PC-3 (cell line): ENCODE measurements around the gene NEGR1. TPM values are rescaled to one million over a fixed set of nuclear protein-coding genes. Genes with fewer than 3 reads are reported as not detected.

ENCODE experiments used
- ATAC-seq: fragments of 200-7000 bp; cut with Tn5 transposase; 2 replicates; pipeline ENCODE4 v1.9.1; 2020; ENCODE audit warnings: mild to moderate bottlenecking, moderate library complexity
- BruUV-seq: library from RNA; stranded (reverse); fragments of 400-500 nt; replicated peaks from 2 replicates; lab custom pipeline; 2021; lab: Mats Ljungman, UMichigan
- CTCF ChIA-PET: fragments of 300-600 bp; sonication (Branson Sonifier 250); formaldehyde crosslinking; loops from one replicate; lab custom pipeline; 2022; ENCODE audit warnings: antibody characterized with exemption; lab: Charles Lee
- POLR2A ChIA-PET: fragments of 300-600 bp; sonication (Branson Sonifier 250); formaldehyde crosslinking; loops from one replicate; lab custom pipeline; 2022; ENCODE audit warnings: antibody characterized with exemption; ENCODE audit not compliant: unreplicated experiment; lab: Charles Lee
- DNase-seq: peaks from one replicate; pipeline ENCODE4 v3.0.0-alpha.2; 2015
- H2AFZ ChIP-seq: fragments of 300-600 bp; sonication (generic); 2 replicates; pipeline ENCODE4 v1.6.0; 2016; ENCODE audit warnings: antibody characterized with exemption, low read length
- H3F3A ChIP-seq: fragments of 300-600 bp; sonication (generic); one replicate; pipeline ENCODE4 v1.6.0; 2017; ENCODE audit warnings: antibody characterized with exemption, low read length, control low read depth, mild to moderate bottlenecking; ENCODE audit not compliant: unreplicated experiment
- H3K27ac ChIP-seq: fragments of 300-600 bp; sonication (generic); 2 replicates; pipeline ENCODE4 v1.5.1; 2016; ENCODE audit warnings: mild to moderate bottlenecking, low read length
- H3K27me3 ChIP-seq: fragments of 300-600 bp; sonication (generic); 2 replicates; pipeline ENCODE4 v1.6.1; 2016; ENCODE audit warnings: low read length, mixed read lengths
- H3K36me3 ChIP-seq: fragments of 300-600 bp; sonication (generic); 2 replicates; pipeline ENCODE4 v1.6.1; 2016; ENCODE audit warnings: low read depth, mixed run types, low read length, mixed read lengths
- H3K4me1 ChIP-seq: fragments of 300-600 bp; sonication (generic); 2 replicates; pipeline ENCODE4 v1.5.1; 2016; ENCODE audit warnings: low read length; ENCODE audit not compliant: insufficient read depth
- H3K4me2 ChIP-seq: fragments of 300-600 bp; sonication (generic); 2 replicates; pipeline ENCODE4 v1.6.0; 2016; ENCODE audit warnings: low read length
- H3K4me3 ChIP-seq: fragments of 300-600 bp; sonication (generic); 2 replicates; pipeline ENCODE4 v1.5.1; 2016; ENCODE audit warnings: mild to moderate bottlenecking, low read length, mixed read lengths
- H3K79me2 ChIP-seq: fragments of 300-600 bp; sonication (generic); 2 replicates; pipeline ENCODE4 v1.6.1; 2017; ENCODE audit warnings: low read length, mixed read lengths
- H3K9ac ChIP-seq: fragments of 300-600 bp; sonication (generic); 2 replicates; pipeline ENCODE4 v1.6.0; 2016; ENCODE audit warnings: mild to moderate bottlenecking, low read length
- H3K9me2 ChIP-seq: fragments of 300-600 bp; sonication (generic); replicated peaks from 2 replicates; pipeline ENCODE4 v1.6.1; 2016; ENCODE audit warnings: mixed run types, low read length, mixed read lengths
- H3K9me3 ChIP-seq: fragments of 300-600 bp; sonication (generic); 2 replicates; pipeline ENCODE4 v1.6.1; 2016; ENCODE audit warnings: low read length, mixed read lengths
- H4K20me1 ChIP-seq: fragments of 300-600 bp; sonication (generic); 2 replicates; pipeline ENCODE4 v1.6.1; 2016; ENCODE audit warnings: low read length, mixed read lengths
- EZH2 ChIP-seq: fragments of 300-600 bp; sonication (generic); IDR thresholded peaks from one replicate; pipeline ENCODE4 v1.6.1; 2017; ENCODE audit warnings: antibody characterized with exemption, mild to moderate bottlenecking, low read length; ENCODE audit not compliant: unreplicated experiment
- EZH2phosphoT487 ChIP-seq: fragments of 300-600 bp; sonication (generic); IDR thresholded peaks from 2 replicates; pipeline ENCODE4 v1.6.1; 2018; ENCODE audit warnings: mild to moderate bottlenecking, antibody characterized with exemption, low read length, borderline replicate concordance
- intact Hi-C: fragments of 100-400 bp; cut with micrococcal nuclease; formaldehyde crosslinking; loops from 2 replicates; pipeline ENCODE4 v1.9.0; 2023
- total RNA-seq: library from RNA; depleted of rRNA; stranded (reverse); fragments of >200 nt; gene quantifications from 2 replicates; pipeline ENCODE4 v1.2.3, GENCODE V29; 2014
- TF ChIP-seq, protein P1 (sequence below): fragments of 300-600 bp; sonication (generic); conservative IDR thresholded peaks from 2 replicates; pipeline ENCODE4 v1.5.1; 2017; ENCODE audit warnings: antibody characterized with exemption, low read depth, mild to moderate bottlenecking, low read length

The NEGR1 gene
- total RNA-seq, 1 experiment from 2014 or later = 3.4 TPM

DNA sequence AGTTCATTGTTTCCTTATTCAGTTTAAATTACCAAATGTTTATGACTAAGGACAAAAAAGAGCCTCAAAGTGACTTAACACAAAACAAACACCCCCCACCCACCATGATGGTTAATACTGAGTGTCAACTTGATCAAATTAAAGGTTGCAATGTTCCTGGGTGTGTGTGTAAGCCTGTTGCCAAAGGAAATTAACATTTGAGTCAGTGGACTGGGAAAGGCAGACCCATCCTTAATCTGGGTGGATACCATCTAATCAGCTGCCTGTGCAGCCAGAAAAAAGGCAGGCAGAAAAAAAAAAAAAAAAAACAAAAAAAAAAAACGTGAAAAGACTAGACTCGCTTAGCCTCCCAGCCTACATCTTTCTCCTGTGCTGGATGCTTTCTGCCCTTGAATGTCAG, 543.4 kb downstream of the NEGR1 start:
- no peak overlapping the region for H3K4me2 ChIP-seq
- H3K4me1 ChIP-seq = no peaks in the 10 kb centered on the region
- no peak overlapping the region for H3K4me3 ChIP-seq
- H3K9me3 ChIP-seq = no peaks in the 10 kb centered on the region
- no peaks in the 10 kb centered on the region for H3K36me3 ChIP-seq
- no peak overlapping the region for H2AFZ ChIP-seq
- H3K79me2 ChIP-seq = no peaks in the 10 kb centered on the region
- ATAC-seq (no peak), DNase-seq (no peak)
- H3F3A ChIP-seq = no peaks in the 10 kb centered on the region
- CTCF ChIA-PET = no interaction called here
- H3K9ac ChIP-seq = no peak overlapping the region
- no peaks in the 10 kb centered on the region for H3K9me2 ChIP-seq
- TF ChIP-seq EZH2 (no peak), EZH2phosphoT487 (no peak)
- TF ChIP-seq, protein P1, sequence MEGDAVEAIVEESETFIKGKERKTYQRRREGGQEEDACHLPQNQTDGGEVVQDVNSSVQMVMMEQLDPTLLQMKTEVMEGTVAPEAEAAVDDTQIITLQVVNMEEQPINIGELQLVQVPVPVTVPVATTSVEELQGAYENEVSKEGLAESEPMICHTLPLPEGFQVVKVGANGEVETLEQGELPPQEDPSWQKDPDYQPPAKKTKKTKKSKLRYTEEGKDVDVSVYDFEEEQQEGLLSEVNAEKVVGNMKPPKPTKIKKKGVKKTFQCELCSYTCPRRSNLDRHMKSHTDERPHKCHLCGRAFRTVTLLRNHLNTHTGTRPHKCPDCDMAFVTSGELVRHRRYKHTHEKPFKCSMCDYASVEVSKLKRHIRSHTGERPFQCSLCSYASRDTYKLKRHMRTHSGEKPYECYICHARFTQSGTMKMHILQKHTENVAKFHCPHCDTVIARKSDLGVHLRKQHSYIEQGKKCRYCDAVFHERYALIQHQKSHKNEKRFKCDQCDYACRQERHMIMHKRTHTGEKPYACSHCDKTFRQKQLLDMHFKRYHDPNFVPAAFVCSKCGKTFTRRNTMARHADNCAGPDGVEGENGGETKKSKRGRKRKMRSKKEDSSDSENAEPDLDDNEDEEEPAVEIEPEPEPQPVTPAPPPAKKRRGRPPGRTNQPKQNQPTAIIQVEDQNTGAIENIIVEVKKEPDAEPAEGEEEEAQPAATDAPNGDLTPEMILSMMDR = no peak
- intact Hi-C loops = no loop called here
- no TSS peak for BruUV-seq
- H3K27me3 ChIP-seq = no peaks in the 10 kb centered on the region
- no peak overlapping the region for H3K27ac ChIP-seq
- no peaks in the 10 kb centered on the region for H4K20me1 ChIP-seq
- POLR2A ChIA-PET = no interaction called here

DNA sequence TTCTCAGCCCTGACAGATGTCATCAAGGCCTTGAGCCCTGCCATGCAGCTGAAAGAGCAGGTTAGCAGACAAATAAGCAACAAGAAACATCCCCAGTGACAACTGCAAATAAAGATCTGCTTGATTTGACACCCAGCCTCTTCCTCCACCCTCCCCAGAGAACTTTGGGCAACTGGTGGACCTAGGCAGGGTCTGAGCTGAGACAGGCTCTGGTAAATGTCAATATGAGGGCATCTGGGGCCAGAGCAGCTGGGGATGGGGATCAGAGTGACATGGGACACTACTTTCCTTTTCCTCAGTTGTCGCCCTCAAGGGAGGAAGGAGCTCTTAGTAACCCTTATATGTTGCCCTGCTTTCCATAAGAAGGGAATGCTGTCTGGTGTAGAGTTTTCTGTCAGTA, 544.1 kb downstream of the NEGR1 start:
- intact Hi-C loops = no loop called here
- no TSS peak for BruUV-seq
- H3K27ac ChIP-seq = no peak overlapping the region
- no peaks in the 10 kb centered on the region for H3K9me2 ChIP-seq
- no peaks in the 10 kb centered on the region for H4K20me1 ChIP-seq
- no peaks in the 10 kb centered on the region for H3K4me1 ChIP-seq
- TF ChIP-seq EZH2phosphoT487 (no peak), EZH2 (no peak)
- TF ChIP-seq, protein P1 = no peak
- H3F3A ChIP-seq = no peaks in the 10 kb centered on the region
- ATAC-seq (no peak), DNase-seq (no peak)
- H3K4me2 ChIP-seq = no peak overlapping the region
- H3K4me3 ChIP-seq = no peak overlapping the region
- no peaks in the 10 kb centered on the region for H3K36me3 ChIP-seq
- H3K79me2 ChIP-seq = no peaks in the 10 kb centered on the region
- no peaks in the 10 kb centered on the region for H3K27me3 ChIP-seq
- no peaks in the 10 kb centered on the region for H3K9me3 ChIP-seq
- no peak overlapping the region for H3K9ac ChIP-seq
- CTCF ChIA-PET = no interaction called here
- POLR2A ChIA-PET = no interaction called here
- no peak overlapping the region for H2AFZ ChIP-seq

DNA sequence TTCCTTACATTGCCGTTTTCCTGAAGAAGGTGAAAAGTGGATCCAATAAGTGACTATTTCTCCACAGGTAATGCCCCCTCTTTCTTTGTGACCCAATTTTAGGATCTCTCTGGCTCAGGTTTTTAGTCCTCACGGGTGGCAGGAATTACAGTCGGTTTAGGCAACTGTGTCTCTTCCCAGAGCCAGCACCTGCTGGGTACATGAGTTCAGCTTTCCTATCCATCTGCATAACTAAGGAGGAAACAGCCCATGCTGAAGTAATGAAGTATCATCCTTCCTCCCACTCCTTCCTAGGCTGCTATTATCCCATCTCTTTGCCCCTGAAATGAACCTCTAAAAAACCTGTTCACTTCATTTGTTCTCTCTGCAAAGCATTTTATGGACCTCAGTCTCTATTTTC, 544.6 kb downstream of the NEGR1 start:
- no peak for ATAC-seq
- CTCF ChIA-PET = no interaction called here
- no peak overlapping the region for H3K4me3 ChIP-seq
- no peak for DNase-seq
- POLR2A ChIA-PET = no interaction called here
- no peaks in the 10 kb centered on the region for H4K20me1 ChIP-seq
- no peaks in the 10 kb centered on the region for H3K9me2 ChIP-seq
- BruUV-seq = no TSS peak
- no peak overlapping the region for H2AFZ ChIP-seq
- no peak overlapping the region for H3K27ac ChIP-seq
- no peaks in the 10 kb centered on the region for H3K27me3 ChIP-seq
- intact Hi-C loops = no loop called here
- no peaks in the 10 kb centered on the region for H3K9me3 ChIP-seq
- no peak overlapping the region for H3K4me2 ChIP-seq
- TF ChIP-seq EZH2 (no peak), EZH2phosphoT487 (no peak)
- TF ChIP-seq, protein P1 = no peak
- no peak overlapping the region for H3K9ac ChIP-seq
- no peaks in the 10 kb centered on the region for H3K36me3 ChIP-seq
- H3K79me2 ChIP-seq = no peaks in the 10 kb centered on the region
- no peaks in the 10 kb centered on the region for H3K4me1 ChIP-seq
- no peaks in the 10 kb centered on the region for H3F3A ChIP-seq
